Loucy (cell line): ENCODE results near the gene MYL7.

Experiments used
- H2AFZ ChIP-seq: fragments of 200-600 bp; sonication (generic); 2 replicates; pipeline ENCODE4 v1.6.0; 2016; ENCODE audit warnings: antibody characterized with exemption, mild to moderate bottlenecking, low read length, moderate library complexity
- H3F3A ChIP-seq: fragments of 200-600 bp; 2 replicates; pipeline ENCODE4 v1.6.0; 2016; ENCODE audit warnings: antibody characterized with exemption, low read depth, mild to moderate bottlenecking
- H3K27me3 ChIP-seq: fragments of 200-600 bp; sonication (generic); 2 replicates; pipeline ENCODE4 v1.6.1; 2014; ENCODE audit warnings: low read length, mild to moderate bottlenecking; ENCODE audit not compliant: insufficient read depth, poor library complexity, severe bottlenecking
- H3K36me3 ChIP-seq: fragments of 200-600 bp; sonication (generic); 2 replicates; pipeline ENCODE4 v1.6.1; 2016; ENCODE audit warnings: low read length; ENCODE audit not compliant: insufficient read depth
- H3K4me1 ChIP-seq: fragments of 200-600 bp; sonication (generic); 2 replicates; pipeline ENCODE4 v1.5.1; 2014; ENCODE audit warnings: low read length, mild to moderate bottlenecking; ENCODE audit not compliant: insufficient read depth, poor library complexity, severe bottlenecking
- H3K4me2 ChIP-seq: fragments of 200-600 bp; sonication (generic); 2 replicates; pipeline ENCODE4 v1.6.0; 2014; ENCODE audit warnings: antibody characterized with exemption, low read length, low read depth, mild to moderate bottlenecking; ENCODE audit not compliant: poor library complexity, severe bottlenecking
- H3K4me3 ChIP-seq: fragments of 200-600 bp; sonication (generic); 2 replicates; pipeline ENCODE4 v1.5.1; 2014; ENCODE audit warnings: low read length, mild to moderate bottlenecking, mixed read lengths; ENCODE audit not compliant: poor library complexity, severe bottlenecking
- H3K79me2 ChIP-seq: fragments of 200-600 bp; sonication (generic); 2 replicates; pipeline ENCODE4 v1.6.1; 2014; ENCODE audit warnings: low read length; ENCODE audit not compliant: insufficient read depth
- H3K9ac ChIP-seq: fragments of 200-600 bp; sonication (generic); 2 replicates; pipeline ENCODE4 v1.6.0; 2014; ENCODE audit warnings: mild to moderate bottlenecking, low read depth, low read length, moderate library complexity; ENCODE audit not compliant: poor library complexity, severe bottlenecking
- H3K9me2 ChIP-seq: fragments of 200-600 bp; sonication (generic); replicated peaks from 2 replicates; pipeline ENCODE4 v1.6.1; 2016; ENCODE audit warnings: low read depth, low read length, mixed read lengths
- H3K9me3 ChIP-seq: fragments of 200-600 bp; sonication (generic); 2 replicates; pipeline ENCODE4 v1.6.1; 2014; ENCODE audit warnings: mild to moderate bottlenecking, antibody characterized with exemption, low read length, low read depth; ENCODE audit not compliant: insufficient read depth
- H4K20me1 ChIP-seq: fragments of 200-600 bp; sonication (generic); 2 replicates; pipeline ENCODE4 v1.6.0; 2014; ENCODE audit warnings: antibody characterized with exemption, low read length, mild to moderate bottlenecking; ENCODE audit not compliant: insufficient read depth, poor library complexity, severe bottlenecking
- EZH2phosphoT487 ChIP-seq: fragments of 200-600 bp; IDR thresholded peaks from 2 replicates; pipeline ENCODE4 v1.6.1; 2018; ENCODE audit warnings: antibody characterized with exemption, mild to moderate bottlenecking, moderate library complexity, borderline replicate concordance
- TF ChIP-seq, protein P1 (sequence below): fragments of 200-600 bp; sonication (generic); conservative IDR thresholded peaks from 2 replicates; pipeline ENCODE4 v1.5.1; 2014; ENCODE audit warnings: mild to moderate bottlenecking, antibody characterized with exemption, low read length

MYL7 gene

DNA sequence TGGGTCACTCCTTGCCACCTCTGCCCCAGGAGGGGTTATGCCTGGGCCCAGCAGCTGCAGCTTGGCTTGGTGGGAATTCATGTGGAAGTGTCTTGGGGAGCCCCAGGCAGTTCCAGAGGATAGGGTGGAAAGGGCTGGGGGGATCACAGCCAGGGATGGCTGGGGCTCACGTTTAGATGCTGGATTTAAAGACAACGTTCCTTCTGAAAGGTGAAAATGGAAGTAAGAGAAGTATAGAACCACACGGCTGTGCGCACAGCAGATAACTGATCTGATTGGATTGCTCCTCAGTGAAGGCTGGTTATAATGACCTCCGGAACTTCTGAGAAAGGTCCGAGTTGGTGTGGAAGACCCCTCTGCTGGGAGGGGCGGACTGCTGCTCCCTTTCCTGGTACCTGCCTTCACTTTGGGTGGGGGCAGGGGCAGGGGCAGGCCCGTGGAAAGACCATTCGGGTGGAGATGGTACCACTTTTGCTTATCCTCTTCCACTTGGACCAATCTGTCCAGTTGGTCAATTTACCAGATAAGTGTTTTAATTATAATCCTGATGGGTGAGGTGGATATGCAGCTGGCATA is 7.9 kb upstream of the MYL7 start:
- no peaks in the 10 kb centered on the region for H3K36me3 ChIP-seq
- H2AFZ ChIP-seq: no peak overlapping the region
- no peaks in the 10 kb centered on the region for H3F3A ChIP-seq
- no peak for TF ChIP-seq EZH2phosphoT487
- TF ChIP-seq, protein P1, sequence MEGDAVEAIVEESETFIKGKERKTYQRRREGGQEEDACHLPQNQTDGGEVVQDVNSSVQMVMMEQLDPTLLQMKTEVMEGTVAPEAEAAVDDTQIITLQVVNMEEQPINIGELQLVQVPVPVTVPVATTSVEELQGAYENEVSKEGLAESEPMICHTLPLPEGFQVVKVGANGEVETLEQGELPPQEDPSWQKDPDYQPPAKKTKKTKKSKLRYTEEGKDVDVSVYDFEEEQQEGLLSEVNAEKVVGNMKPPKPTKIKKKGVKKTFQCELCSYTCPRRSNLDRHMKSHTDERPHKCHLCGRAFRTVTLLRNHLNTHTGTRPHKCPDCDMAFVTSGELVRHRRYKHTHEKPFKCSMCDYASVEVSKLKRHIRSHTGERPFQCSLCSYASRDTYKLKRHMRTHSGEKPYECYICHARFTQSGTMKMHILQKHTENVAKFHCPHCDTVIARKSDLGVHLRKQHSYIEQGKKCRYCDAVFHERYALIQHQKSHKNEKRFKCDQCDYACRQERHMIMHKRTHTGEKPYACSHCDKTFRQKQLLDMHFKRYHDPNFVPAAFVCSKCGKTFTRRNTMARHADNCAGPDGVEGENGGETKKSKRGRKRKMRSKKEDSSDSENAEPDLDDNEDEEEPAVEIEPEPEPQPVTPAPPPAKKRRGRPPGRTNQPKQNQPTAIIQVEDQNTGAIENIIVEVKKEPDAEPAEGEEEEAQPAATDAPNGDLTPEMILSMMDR: no peak
- H3K4me3 ChIP-seq: no peak overlapping the region
- no peaks in the 10 kb centered on the region for H3K4me1 ChIP-seq
- no peak overlapping the region for H3K4me2 ChIP-seq
- no peaks in the 10 kb centered on the region for H3K27me3 ChIP-seq
- no peaks in the 10 kb centered on the region for H3K9me3 ChIP-seq
- no peak overlapping the region for H3K9ac ChIP-seq
- H4K20me1 ChIP-seq: no peaks in the 10 kb centered on the region
- no peaks in the 10 kb centered on the region for H3K9me2 ChIP-seq
- H3K79me2 ChIP-seq: no peaks in the 10 kb centered on the region

DNA sequence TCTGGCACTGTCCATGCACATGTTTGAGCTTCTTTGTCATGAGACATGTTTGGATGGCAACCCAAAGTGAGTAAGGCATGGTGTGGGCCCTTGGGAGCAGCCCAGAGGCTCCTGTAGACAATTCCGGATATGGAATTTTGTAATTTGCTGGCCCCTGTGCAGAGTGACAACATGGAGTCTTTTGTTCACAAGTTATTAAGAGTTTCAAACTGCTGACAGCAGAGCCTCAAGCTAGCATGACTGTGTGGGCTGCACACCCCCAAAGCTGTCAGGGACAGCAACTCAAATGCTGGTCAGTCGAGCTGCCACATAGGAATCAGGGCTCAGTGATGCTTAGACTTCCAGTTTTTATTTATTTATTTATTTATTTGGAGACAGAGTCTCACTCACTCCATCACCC is 7.0 kb upstream of the MYL7 start:
- Histone ChIP-seq H2AFZ (no peak overlapping the region), H3F3A (no peaks in the 10 kb centered on the region), H3K4me1 (no peaks in the 10 kb centered on the region)

DNA sequence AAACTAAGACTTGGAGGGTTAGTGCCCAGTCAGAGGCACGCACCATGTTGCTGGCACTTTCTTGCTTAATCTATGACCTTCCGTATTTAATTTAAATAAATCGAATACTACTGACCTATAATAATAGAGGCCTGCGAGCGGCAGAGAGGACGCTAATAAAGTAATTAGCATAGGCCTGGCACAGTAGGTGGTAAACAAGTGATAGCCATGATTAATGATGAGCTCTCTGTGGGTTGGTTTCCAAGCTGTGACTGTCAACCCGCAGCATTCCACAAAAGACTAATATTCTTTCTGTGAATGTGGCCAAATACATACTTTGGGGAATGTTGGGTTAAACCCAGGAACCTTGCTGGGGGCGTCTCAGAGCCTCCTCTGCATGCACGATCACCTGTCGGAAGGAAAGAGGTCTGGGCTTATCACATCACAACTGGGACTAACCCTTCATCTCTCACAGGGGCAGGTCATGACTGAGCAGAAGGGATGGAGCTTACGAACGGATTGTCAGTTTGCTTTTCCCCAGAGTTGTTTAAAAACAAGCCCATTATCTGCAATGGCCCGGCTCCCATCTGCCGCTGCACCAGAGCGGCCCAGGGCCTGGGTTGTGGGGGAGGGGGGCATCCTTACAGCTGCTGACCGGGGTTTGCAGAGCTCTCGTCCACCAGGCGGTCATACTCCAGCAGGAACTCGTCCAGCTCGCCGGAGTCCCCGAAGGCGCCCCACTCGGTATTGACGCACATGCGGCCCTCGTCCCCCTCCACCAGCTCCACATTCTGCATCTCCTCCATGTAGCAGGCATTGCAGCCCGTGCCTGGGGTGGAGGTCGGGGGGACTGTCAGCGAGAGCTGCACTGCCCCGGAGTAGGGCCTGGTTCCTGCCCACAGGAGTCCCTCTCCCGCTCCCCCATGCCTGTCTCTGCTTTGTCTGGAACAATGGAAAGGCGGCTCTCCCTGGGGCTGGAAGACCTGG is 6.2 kb upstream of the MYL7 start:
- Histone ChIP-seq H3K27me3 (no peaks in the 10 kb centered on the region), H3F3A (no peaks in the 10 kb centered on the region), H4K20me1 (no peaks in the 10 kb centered on the region), H3K9me3 (no peaks in the 10 kb centered on the region), H3K9me2 (no peaks in the 10 kb centered on the region), H3K9ac (no peak overlapping the region), H3K4me1 (no peaks in the 10 kb centered on the region), H3K79me2 (no peaks in the 10 kb centered on the region), H3K36me3 (no peaks in the 10 kb centered on the region), H3K4me2 (no peak overlapping the region), H3K4me3 (no peak overlapping the region), H2AFZ (no peak overlapping the region)
- TF ChIP-seq, protein P1: no peak
- no peak for TF ChIP-seq EZH2phosphoT487

More for the DNA sequence above, 7.0 kb upstream of the MYL7 start:
- Histone ChIP-seq H3K4me3 (no peak overlapping the region), H3K36me3 (no peaks in the 10 kb centered on the region), H4K20me1 (no peaks in the 10 kb centered on the region), H3K9me2 (no peaks in the 10 kb centered on the region), H3K79me2 (no peaks in the 10 kb centered on the region), H3K27me3 (no peaks in the 10 kb centered on the region), H3K9me3 (no peaks in the 10 kb centered on the region), H3K9ac (no peak overlapping the region), H3K4me2 (no peak overlapping the region)
- TF ChIP-seq, protein P1: no peak
- TF ChIP-seq EZH2phosphoT487: no peak
